ENCODE results near the gene PGLYRP4. TPM values are rescaled to one million over a fixed set of nuclear protein-coding genes. Genes with fewer than 3 reads are reported as not detected.

Gene PGLYRP4
- total and polyA plus RNA-seq, 8 donors: 4.3 TPM; not detected in 7

GRCh38 chr1:153341431-153341934, 7.2 kb downstream of the PGLYRP4 start:
- intact Hi-C loops (cut with DNase I; ENCODE audit: low total_unique reads): no loop called here
- H3K4me1 ChIP-seq: peaks cover 0 to 14% (median 0%) of the 10 kb centered on the region in 4 donors
- TF ChIP-seq POLR2AphosphoS5 (IDR thresholded peaks at IDR 0.05): no peak
- no peaks in the 10 kb centered on the region for H3K9me3 ChIP-seq
- WGBS, 5 donors: 84 to 95% (median 88%) methylated on average over 4 of the region's 4 CpGs
- H3K4me3 ChIP-seq: no peak overlapping the region
- H3K27ac ChIP-seq: no peak overlapping the region
- DNase-seq: no peak
- H3K27me3 ChIP-seq: peaks cover 0 to 37% (median 0%) of the 10 kb centered on the region in 3 donors
- H3K36me3 ChIP-seq: no peaks in the 10 kb centered on the region

DNA sequence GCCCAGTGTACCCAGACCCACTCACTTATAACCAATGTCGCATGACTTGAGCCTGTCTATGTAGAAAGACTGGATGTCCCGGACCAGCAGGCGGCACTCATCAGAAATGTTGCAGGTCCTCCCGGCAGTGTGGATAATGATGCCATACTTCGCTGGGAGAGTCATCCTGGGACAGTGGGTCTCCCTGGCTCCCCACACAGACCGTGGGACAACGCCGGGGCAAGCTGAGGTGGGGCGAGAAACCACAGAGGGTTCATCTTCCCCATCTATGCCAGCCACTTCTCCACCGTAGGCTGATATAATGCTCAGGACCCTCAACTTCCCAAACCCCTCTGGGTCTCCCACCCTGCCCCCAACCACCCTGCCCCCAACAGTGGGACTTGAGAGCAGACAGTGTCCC, 8.3 kb downstream of the PGLYRP4 start:
- 81 to 96% (median 88%) methylated on average over 10 of the region's 10 CpGs for WGBS, 5 donors
- intact Hi-C loops (cut with DNase I; ENCODE audit: low total_unique reads): no loop called here
- Histone ChIP-seq H3K9me3 (no peaks in the 10 kb centered on the region), H3K36me3 (no peaks in the 10 kb centered on the region), H3K4me1 (peaks cover 0 to 12% (median 0%) of the 10 kb centered on the region in 4 donors), H3K27ac (no peak overlapping the region), H3K4me3 (no peak overlapping the region), H3K27me3 (peaks cover 0 to 26% (median 0%) of the 10 kb centered on the region in 3 donors)
- DNase-seq: no peak
- TF ChIP-seq POLR2A (IDR thresholded peaks at IDR 0.05): no peak
- no peak for TF ChIP-seq POLR2AphosphoS5 (IDR thresholded peaks at IDR 0.05)
- TF ChIP-seq EP300 (IDR thresholded peaks at IDR 0.05): no peak
- TF ChIP-seq CTCF (IDR thresholded peaks at IDR 0.05): no peak

- DNase-seq: no peak
- TF ChIP-seq POLR2AphosphoS5 (IDR thresholded peaks at IDR 0.05) (no peak), POLR2A (IDR thresholded peaks at IDR 0.05) (no peak), EP300 (IDR thresholded peaks at IDR 0.05) (no peak), CTCF (IDR thresholded peaks at IDR 0.05) (no peak)
- intact Hi-C loops (cut with DNase I; ENCODE audit: low total_unique reads): no loop called here
- no peaks in the 10 kb centered on the region for H3K36me3 ChIP-seq
- WGBS, 5 donors: 51 to 67% (median 54%) methylated on average over 6 of the region's 6 CpGs
- no peak overlapping the region for H3K4me3 ChIP-seq
- H3K27ac ChIP-seq: no peak overlapping the region
- H3K27me3 ChIP-seq: peaks cover 0 to 21% (median 0%) of the 10 kb centered on the region in 3 donors
- H3K9me3 ChIP-seq: no peaks in the 10 kb centered on the region
- peaks cover 0 to 6% (median 0%) of the 10 kb centered on the region in 4 donors for H3K4me1 ChIP-seq
Observed at GRCh38 chr1:153339802-153340201, 8.8 kb downstream of the PGLYRP4 start.

DNA sequence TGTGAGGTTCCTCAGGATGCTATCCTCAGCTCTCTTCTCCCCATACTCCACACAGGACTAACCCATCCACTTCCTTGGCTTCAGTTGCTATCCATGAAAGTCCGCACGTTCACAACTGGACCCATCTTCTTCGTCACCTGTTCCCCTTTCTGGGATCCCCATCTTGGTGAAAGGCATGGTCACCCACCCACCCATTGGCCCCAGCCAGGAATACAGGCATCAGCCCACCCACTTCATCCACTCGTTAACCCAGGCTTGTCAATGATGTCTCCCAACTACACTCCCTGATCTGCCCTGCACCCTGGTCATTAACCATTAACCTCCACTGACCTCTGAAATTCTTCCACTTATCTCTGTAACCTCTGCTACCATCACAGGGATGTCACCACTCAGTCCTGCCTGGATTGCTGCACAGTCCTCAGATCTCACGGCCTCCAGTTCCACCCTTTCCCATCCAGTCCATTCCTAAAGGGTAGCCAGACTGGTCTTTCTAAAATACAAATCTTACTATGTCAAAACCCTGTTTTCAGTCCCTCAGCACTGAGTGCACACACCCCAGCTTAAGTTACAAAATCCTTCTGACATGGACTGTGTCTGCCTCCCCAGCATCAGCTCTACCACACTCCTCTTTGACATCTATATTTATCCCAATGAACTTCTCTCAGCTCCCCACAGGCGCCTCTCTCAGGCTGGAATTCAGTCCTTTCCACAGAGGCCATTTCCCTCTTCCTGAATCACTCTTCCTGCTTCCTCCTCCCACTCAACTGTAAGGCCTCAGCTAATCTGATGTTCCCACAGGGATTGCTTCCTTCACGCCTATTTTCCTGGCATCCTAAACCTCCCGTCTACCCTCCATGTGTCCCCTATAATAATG, 10.4 kb downstream of the PGLYRP4 start:
- intact Hi-C loops (cut with DNase I; ENCODE audit: low total_unique reads): no loop called here
- 54 to 74% (median 68%) methylated on average over 8 of the region's 8 CpGs for WGBS, 5 donors
- Histone ChIP-seq H3K27ac (no peak overlapping the region), H3K4me1 (no peaks in the 10 kb centered on the region), H3K36me3 (no peaks in the 10 kb centered on the region), H3K9me3 (no peaks in the 10 kb centered on the region), H3K27me3 (peaks cover 0 to 15% (median 0%) of the 10 kb centered on the region in 3 donors), H3K4me3 (no peak overlapping the region)
- DNase-seq: no peak
- TF ChIP-seq EP300 (IDR thresholded peaks at IDR 0.05) (no peak), CTCF (IDR thresholded peaks at IDR 0.05) (no peak), POLR2A (IDR thresholded peaks at IDR 0.05) (no peak), POLR2AphosphoS5 (IDR thresholded peaks at IDR 0.05) (no peak)

DNA sequence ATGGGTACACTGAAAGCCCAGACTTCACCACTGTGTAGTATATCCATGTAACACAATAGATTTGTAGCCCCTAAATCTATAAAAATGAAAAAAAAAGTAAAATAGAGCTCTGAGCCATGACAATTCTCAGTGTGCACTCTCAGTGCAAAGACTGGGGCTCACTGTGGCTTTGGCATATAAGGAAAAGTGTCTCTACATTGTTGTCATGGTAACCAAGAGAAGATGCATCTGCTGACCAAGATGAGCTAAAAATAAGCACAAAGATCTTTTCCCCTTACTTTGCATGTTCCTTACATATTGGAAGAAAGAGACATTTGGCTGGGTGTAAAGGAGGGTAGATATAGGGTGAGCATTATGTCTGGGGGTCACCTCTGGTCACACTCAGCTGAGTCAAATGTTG, 12.0 kb downstream of the PGLYRP4 start:
- Histone ChIP-seq H3K27ac (no peak overlapping the region), H3K4me1 (no peaks in the 10 kb centered on the region), H3K9me3 (peaks cover 0 to 6% (median 2%) of the 10 kb centered on the region in 4 donors), H3K4me3 (no peak overlapping the region), H3K27me3 (peaks cover 0 to 10% (median 0%) of the 10 kb centered on the region in 3 donors), H3K36me3 (no peaks in the 10 kb centered on the region)
- intact Hi-C loops (cut with DNase I; ENCODE audit: low total_unique reads): no loop called here
- TF ChIP-seq EP300 (IDR thresholded peaks at IDR 0.05): no peak
- no peak for TF ChIP-seq CTCF (IDR thresholded peaks at IDR 0.05)
- no peak for TF ChIP-seq POLR2A (IDR thresholded peaks at IDR 0.05)
- no peak for TF ChIP-seq POLR2AphosphoS5 (IDR thresholded peaks at IDR 0.05)
- no peak for DNase-seq
